ENCODE results near the gene FAM25G.
A peak's percentile ranks its signal among the peaks of the same experiment; 100 is the strongest.
"Not testable (repeated sequence)": the region's sequence is repeated elsewhere in the genome, so short reads cannot be mapped to it uniquely, and the experiment has no call there.

FAM25G gene

GRCh38 chr10:47491600-47491999 is at the start of gene FAM25G:
Gene FAM25G (minus strand): TSS chr10:47491700. CDS start chr10:47491674, 26 bp downstream.
- in situ Hi-C loops (cut with HindIII; ENCODE audit: low sequenced_read_pairs); H3K4me3 ChIP-seq (ENCODE audit: low read depth, low read length); DNase-seq (ENCODE audit: low read depth, low spot score): not testable (repeated sequence)

GRCh38 chr10:47536430-47536829 is 44.9 kb upstream of the FAM25G start:
- H3K4me3 ChIP-seq (ENCODE audit: low read depth, low read length); in situ Hi-C loops (cut with HindIII; ENCODE audit: low sequenced_read_pairs); DNase-seq (ENCODE audit: low read depth, low spot score): not testable (repeated sequence)

GRCh38 chr10:47523475-47523874 is 32.0 kb upstream of the FAM25G start, which contains the start of gene AGAP9:
Gene AGAP9 (minus strand): TSS chr10:47523638. CDS start chr10:47523526, 112 bp downstream.
- DNase-seq (ENCODE audit: low read depth, low spot score); in situ Hi-C loops (cut with HindIII; ENCODE audit: low sequenced_read_pairs); H3K4me3 ChIP-seq (ENCODE audit: low read depth, low read length): not testable (repeated sequence)

- in situ Hi-C loops (cut with HindIII; ENCODE audit: low sequenced_read_pairs); DNase-seq (ENCODE audit: low read depth, low spot score): not testable (repeated sequence)
Measured at GRCh38 chr10:47502313-47502712, 10.8 kb upstream of the FAM25G start.

GRCh38 chr10:47494226-47494625 is 2.7 kb upstream of the FAM25G start:
- H3K4me3 ChIP-seq (ENCODE audit: low read depth, low read length); in situ Hi-C loops (cut with HindIII; ENCODE audit: low sequenced_read_pairs); DNase-seq (ENCODE audit: low read depth, low spot score): not testable (repeated sequence)

More at GRCh38 chr10:47502313-47502712, 10.8 kb upstream of the FAM25G start:
- not testable (repeated sequence) for H3K4me3 ChIP-seq (ENCODE audit: low read depth, low read length)

- in situ Hi-C loops (cut with HindIII; ENCODE audit: low sequenced_read_pairs); DNase-seq (ENCODE audit: low read depth, low spot score); H3K4me3 ChIP-seq (ENCODE audit: low read depth, low read length): not testable (repeated sequence)
Measured at GRCh38 chr10:47489630-47490029, 1.9 kb downstream of the FAM25G start.

GRCh38 chr10:47485943-47486342 is 5.6 kb downstream of the FAM25G start:
- H3K4me3 ChIP-seq (ENCODE audit: low read depth, low read length); in situ Hi-C loops (cut with HindIII; ENCODE audit: low sequenced_read_pairs): not testable (repeated sequence)
- peak; percentile 58 for DNase-seq (ENCODE audit: low read depth, low spot score)

- in situ Hi-C loops (cut with HindIII; ENCODE audit: low sequenced_read_pairs); DNase-seq (ENCODE audit: low read depth, low spot score): not testable (repeated sequence)
Measured at GRCh38 chr10:47484786-47485185, 6.7 kb downstream of the FAM25G start.

GRCh38 chr10:47483923-47484322 is 7.6 kb downstream of the FAM25G start, which contains the start of gene ANXA8:
Gene ANXA8 (minus strand): TSS chr10:47484115. CDS start chr10:47483933, 182 bp downstream.
- in situ Hi-C loops (cut with HindIII; ENCODE audit: low sequenced_read_pairs); H3K4me3 ChIP-seq (ENCODE audit: low read depth, low read length); DNase-seq (ENCODE audit: low read depth, low spot score): not testable (repeated sequence)

More at GRCh38 chr10:47484786-47485185, 6.7 kb downstream of the FAM25G start:
- H3K4me3 ChIP-seq (ENCODE audit: low read depth, low read length) = not testable (repeated sequence)

GRCh38 chr10:47482367-47482766 is 9.1 kb downstream of the FAM25G start:
- H3K4me3 ChIP-seq (ENCODE audit: low read depth, low read length); DNase-seq (ENCODE audit: low read depth, low spot score); in situ Hi-C loops (cut with HindIII; ENCODE audit: low sequenced_read_pairs): not testable (repeated sequence)

GRCh38 chr10:47481768-47482181 is 9.7 kb downstream of the FAM25G start:
- in situ Hi-C loops (cut with HindIII; ENCODE audit: low sequenced_read_pairs); DNase-seq (ENCODE audit: low read depth, low spot score); H3K4me3 ChIP-seq (ENCODE audit: low read depth, low read length): not testable (repeated sequence)

GRCh38 chr10:47481182-47481766 is 10.2 kb downstream of the FAM25G start:
- in situ Hi-C loops (cut with HindIII; ENCODE audit: low sequenced_read_pairs); H3K4me3 ChIP-seq (ENCODE audit: low read depth, low read length): not testable (repeated sequence)
- peak; percentile 71 for DNase-seq (ENCODE audit: low read depth, low spot score)

- in situ Hi-C loops (cut with HindIII; ENCODE audit: low sequenced_read_pairs); DNase-seq (ENCODE audit: low read depth, low spot score); H3K4me3 ChIP-seq (ENCODE audit: low read depth, low read length): not testable (repeated sequence)
Measured at GRCh38 chr10:47480133-47480532, 11.4 kb downstream of the FAM25G start.

GRCh38 chr10:47478114-47478513 is 13.4 kb downstream of the FAM25G start:
- H3K4me3 ChIP-seq (ENCODE audit: low read depth, low read length); DNase-seq (ENCODE audit: low read depth, low spot score); in situ Hi-C loops (cut with HindIII; ENCODE audit: low sequenced_read_pairs): not testable (repeated sequence)

- DNase-seq (ENCODE audit: low read depth, low spot score); in situ Hi-C loops (cut with HindIII; ENCODE audit: low sequenced_read_pairs); H3K4me3 ChIP-seq (ENCODE audit: low read depth, low read length): not testable (repeated sequence)
Measured at GRCh38 chr10:47477078-47477477, 14.4 kb downstream of the FAM25G start.

- H3K4me3 ChIP-seq (ENCODE audit: low read depth, low read length); DNase-seq (ENCODE audit: low read depth, low spot score); in situ Hi-C loops (cut with HindIII; ENCODE audit: low sequenced_read_pairs): not testable (repeated sequence)
Measured at GRCh38 chr10:47475101-47475500, 16.4 kb downstream of the FAM25G start.

GRCh38 chr10:47473516-47473915 is 18.0 kb downstream of the FAM25G start:
- DNase-seq (ENCODE audit: low read depth, low spot score); H3K4me3 ChIP-seq (ENCODE audit: low read depth, low read length); in situ Hi-C loops (cut with HindIII; ENCODE audit: low sequenced_read_pairs): not testable (repeated sequence)

- in situ Hi-C loops (cut with HindIII; ENCODE audit: low sequenced_read_pairs); H3K4me3 ChIP-seq (ENCODE audit: low read depth, low read length); DNase-seq (ENCODE audit: low read depth, low spot score): not testable (repeated sequence)
Measured at GRCh38 chr10:47472647-47473046, 18.9 kb downstream of the FAM25G start.
